ENCODE data around the gene RAPGEFL1.

- TF ChIP-seq GABPA (IDR thresholded peaks at IDR 0.05 in 1 of 2, conservative IDR thresholded peaks at IDR 0.05 in 1 of 2), result no peak
- TF ChIP-seq FOXA1 (IDR thresholded peaks at IDR 0.05), result no peak
- no peak for TF ChIP-seq SP1 (IDR thresholded peaks at IDR 0.05)
- TF ChIP-seq CTCF (IDR thresholded peaks at IDR 0.05; ENCODE audit: low read depth, low read length, missing input control), result no peak
- no peak for TF ChIP-seq RXRA (IDR thresholded peaks at IDR 0.05)
- TF ChIP-seq ATF3 (IDR thresholded peaks at IDR 0.05), result no peak
- no peak for TF ChIP-seq REST (IDR thresholded peaks at IDR 0.05)
Observed at GRCh38 chr17:40188694-40189093, 11.4 kb downstream of the RAPGEFL1 start.

All from liver (tissue), 3 donors.